Hepatic stellate cell (primary cell): ENCODE results near the gene SLC29A4.
"Not testable (repeated sequence)": the region's sequence is repeated elsewhere in the genome, so short reads cannot be mapped to it uniquely, and the experiment has no call there.

Experiments used
- DNase-seq: peaks from one replicate; pipeline ENCODE4 v3.0.0; 2011; ENCODE audit warnings: low spot score

The SLC29A4 gene

GRCh38 chr7:5323800-5324781, 41.3 kb downstream of the SLC29A4 start:
- not testable (repeated sequence) for DNase-seq

DNA sequence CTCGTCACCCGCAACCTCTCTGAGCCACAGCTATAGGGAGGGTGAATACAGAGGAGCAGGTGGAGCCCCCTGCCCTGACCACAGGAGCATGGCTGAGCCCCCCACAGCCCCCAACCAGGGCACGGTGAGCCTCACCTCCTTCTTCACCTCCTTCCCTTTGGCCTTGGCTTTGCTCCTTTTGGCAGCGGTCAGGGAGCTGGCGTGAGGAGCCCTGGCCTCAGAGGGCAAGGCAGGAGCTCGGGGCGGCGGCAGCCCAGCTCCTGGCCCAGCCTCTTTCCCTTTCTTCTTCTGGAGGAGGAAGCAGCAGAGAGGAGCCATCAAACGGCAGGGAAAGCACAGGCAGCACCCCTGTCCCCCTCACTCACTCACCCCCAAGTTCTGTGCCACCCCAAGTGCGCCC, 42.2 kb downstream of the SLC29A4 start:
- no peak for DNase-seq

- DNase-seq, result no peak
These were observed 47.5 kb downstream of the SLC29A4 start for GRCh38 chr7:5330288-5330687.

DNA sequence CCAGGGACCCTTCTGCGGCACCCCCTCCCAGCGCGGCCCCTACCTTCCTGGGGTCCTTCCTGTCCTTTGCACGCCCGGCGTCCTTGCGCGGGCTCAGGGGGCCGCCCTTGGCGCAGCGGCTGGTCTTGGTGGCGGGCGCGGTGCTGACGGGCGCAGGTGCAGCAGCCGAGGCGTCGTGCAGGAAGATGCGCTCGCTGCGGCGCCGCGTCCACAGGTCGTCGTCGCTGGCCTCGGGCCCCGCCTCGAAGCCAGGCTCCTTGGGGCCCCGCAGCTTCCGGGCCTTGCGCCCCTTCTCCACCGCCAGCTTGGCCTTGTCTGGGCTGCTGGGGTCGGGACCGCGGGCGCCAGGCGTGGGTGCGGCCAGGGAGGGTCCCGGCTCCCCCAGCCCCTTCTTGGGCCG, 49.8 kb downstream of the SLC29A4 start:
- no peak for DNase-seq

GRCh38 chr7:5333121-5334045, 50.6 kb downstream of the SLC29A4 start:
- no peak for DNase-seq

GRCh38 chr7:5334671-5335070, 51.9 kb downstream of the SLC29A4 start:
- no peak for DNase-seq

- no peak for DNase-seq
These were observed 54.3 kb downstream of the SLC29A4 start for GRCh38 chr7:5337047-5337446.

- no peak for DNase-seq
These were observed 57.2 kb downstream of the SLC29A4 start for GRCh38 chr7:5339955-5340354.

DNA sequence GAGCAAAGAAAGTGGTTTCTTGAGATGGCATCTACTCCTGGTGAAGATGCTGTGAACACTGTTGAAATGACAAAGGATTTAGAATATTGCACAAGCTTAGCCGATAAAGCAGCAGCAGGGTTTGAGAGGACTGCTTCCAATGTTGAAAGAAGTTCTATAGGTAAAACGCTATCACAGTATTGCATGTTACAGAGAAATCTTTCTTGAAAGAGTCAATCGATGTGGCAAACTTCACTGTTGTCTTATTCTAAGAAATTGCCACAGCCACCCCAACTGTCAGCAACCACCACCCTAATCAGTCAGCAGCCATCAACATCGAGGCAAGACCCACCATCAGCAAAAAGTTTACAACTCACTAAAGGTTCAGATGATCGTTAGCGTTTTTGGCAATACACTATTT, 59.9 kb downstream of the SLC29A4 start:
- no peak for DNase-seq

GRCh38 chr7:5343884-5344283, 61.1 kb downstream of the SLC29A4 start:
- DNase-seq, result no peak

- DNase-seq, result no peak
These were observed 61.6 kb downstream of the SLC29A4 start for GRCh38 chr7:5344342-5344741.

DNA sequence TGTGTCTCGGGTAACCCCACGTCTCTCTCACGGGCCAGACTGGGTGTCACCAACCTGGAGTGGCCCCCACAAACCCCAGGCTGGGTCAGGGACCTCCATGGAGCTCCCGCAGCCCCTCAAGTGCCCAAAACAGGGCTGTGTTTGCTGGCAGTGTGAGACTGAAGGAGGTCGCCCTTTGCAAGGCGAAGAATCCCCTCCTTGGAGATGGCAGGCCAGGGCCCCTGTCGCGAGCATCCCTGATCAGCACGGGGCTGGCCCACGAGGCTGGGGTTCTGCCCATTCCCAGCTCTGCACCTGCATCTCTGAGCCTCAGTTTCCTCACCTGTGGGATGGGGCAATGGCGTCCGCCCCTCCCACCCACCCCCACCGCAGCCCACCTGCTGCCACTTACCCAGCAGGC, 62.4 kb downstream of the SLC29A4 start:
- no peak for DNase-seq

- no peak for DNase-seq
These were observed 62.9 kb downstream of the SLC29A4 start for GRCh38 chr7:5345671-5346070.

- no peak for DNase-seq
These were observed 65.6 kb downstream of the SLC29A4 start for GRCh38 chr7:5348134-5349004.

GRCh38 chr7:5349005-5349380, 66.2 kb downstream of the SLC29A4 start:
- no peak for DNase-seq

GRCh38 chr7:5349437-5350173, 66.9 kb downstream of the SLC29A4 start:
- DNase-seq, result no peak

GRCh38 chr7:5350174-5350463, 67.4 kb downstream of the SLC29A4 start:
- DNase-seq, result no peak

DNA sequence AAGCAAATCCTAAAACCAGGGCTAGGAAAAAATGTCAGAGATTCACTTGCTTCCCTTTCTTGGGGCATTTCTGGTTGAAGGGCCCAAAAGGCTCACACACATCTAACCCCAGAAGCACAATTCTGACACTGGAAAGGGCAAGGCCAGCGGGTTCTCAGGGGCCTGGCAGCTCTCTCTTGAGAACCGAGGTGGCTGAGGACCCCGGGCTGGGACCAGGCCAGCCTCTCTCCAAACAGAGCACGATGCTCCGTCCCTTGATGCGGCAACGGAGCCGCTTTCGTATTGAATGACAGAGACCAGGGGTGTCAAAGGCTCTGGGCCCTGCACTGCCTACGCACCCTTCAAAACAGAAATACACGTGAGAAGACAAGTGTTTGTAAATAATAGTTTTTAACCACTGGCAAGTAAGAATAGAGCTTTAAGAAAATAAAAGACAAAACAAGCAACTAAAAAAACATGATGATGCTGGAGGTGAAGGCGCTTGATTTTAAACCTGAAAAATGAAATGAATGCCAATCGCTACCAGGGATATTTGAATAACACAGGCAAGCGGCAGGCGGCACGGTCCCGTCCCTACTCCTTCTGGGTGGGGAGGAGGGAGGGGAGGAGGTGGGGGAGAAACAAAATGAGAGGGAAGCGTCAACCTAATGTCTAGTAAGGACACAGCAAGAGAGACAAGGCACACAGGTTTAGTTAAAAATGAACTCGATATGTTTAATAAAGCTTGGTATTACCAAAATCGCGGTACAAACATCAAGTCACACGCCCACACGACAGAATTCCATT, 68.0 kb downstream of the SLC29A4 start:
- DNase-seq, result no peak

DNA sequence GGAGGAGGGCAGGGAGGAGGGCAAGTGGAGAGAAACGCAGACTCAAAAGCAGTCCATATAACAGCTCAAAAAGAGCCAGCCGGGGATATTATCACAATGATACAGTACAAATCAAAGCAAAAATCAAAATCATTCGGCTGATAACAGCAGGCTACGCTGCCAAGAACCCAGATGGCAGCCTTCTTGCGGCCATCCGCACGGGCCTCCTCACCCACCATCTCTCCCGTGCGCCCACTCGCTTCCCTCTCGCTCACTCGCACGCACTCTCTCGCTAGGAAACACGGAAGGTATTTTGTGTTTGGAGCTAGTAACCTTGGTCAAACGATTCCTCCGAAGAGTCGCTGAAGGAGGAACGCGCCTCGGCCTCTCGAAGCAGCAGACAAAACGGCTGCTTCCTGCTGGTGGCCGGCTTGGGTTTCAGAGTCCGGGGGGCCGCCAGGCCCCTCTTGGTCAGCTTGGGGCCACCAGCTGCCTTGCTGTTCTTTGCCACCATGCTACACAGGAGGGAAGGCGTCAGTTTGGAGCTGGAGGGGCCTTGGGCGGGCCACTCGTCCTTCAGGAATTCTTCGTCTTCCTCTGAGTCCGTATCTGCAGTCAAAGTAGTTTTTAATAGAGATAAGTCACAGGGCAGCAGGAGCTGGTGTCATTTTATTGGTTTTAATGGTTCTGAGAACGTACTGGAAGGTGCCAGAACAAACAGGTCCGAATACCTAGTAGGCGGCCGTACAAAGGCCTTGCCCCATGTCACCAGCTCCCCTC, 68.9 kb downstream of the SLC29A4 start:
- no peak for DNase-seq
